Muscle layer of colon (tissue), 2 donors: ENCODE measurements around the gene PLGRKT.
"Not testable (repeated sequence)": the region's sequence is repeated elsewhere in the genome, so short reads cannot be mapped to it uniquely, and the experiment has no call there.

Experiments
- H3K27ac ChIP-seq: one replicate; pipeline ENCODE4 v1.7.0; 2013; ENCODE audit warnings: low read depth, mild to moderate bottlenecking, low read length, moderate library complexity
- H3K27me3 ChIP-seq, 2 donors: one replicate each; pipeline ENCODE4 v1.7.0; 2013; ENCODE audit warnings: low read length in 2 of 2, mild to moderate bottlenecking in 2 of 2; ENCODE audit not compliant: insufficient read depth in 2 of 2, control insufficient read depth in 1 of 2
- H3K36me3 ChIP-seq: one replicate; pipeline ENCODE4 v1.7.0; 2013; ENCODE audit warnings: mild to moderate bottlenecking, low read length; ENCODE audit not compliant: insufficient read depth
- H3K4me1 ChIP-seq: one replicate; pipeline ENCODE4 v1.7.0; 2013; ENCODE audit warnings: mild to moderate bottlenecking, low read length; ENCODE audit not compliant: insufficient read depth
- H3K4me3 ChIP-seq, 2 donors: one replicate each; pipeline ENCODE4 v1.7.0; 2013; ENCODE audit warnings: low read length in 2 of 2, low read depth in 1 of 2, mild to moderate bottlenecking in 1 of 2, moderate library complexity in 1 of 2
- H3K9ac ChIP-seq: one replicate; pipeline ENCODE4 v1.7.0; 2013; ENCODE audit warnings: low read length
- H3K9me3 ChIP-seq: one replicate; pipeline ENCODE4 v1.7.0; 2013; ENCODE audit warnings: mild to moderate bottlenecking, low read length
- donor health status: abdominal sarcoma.
- donor health status: Adenocarcinoma of cecum.

The PLGRKT gene

DNA sequence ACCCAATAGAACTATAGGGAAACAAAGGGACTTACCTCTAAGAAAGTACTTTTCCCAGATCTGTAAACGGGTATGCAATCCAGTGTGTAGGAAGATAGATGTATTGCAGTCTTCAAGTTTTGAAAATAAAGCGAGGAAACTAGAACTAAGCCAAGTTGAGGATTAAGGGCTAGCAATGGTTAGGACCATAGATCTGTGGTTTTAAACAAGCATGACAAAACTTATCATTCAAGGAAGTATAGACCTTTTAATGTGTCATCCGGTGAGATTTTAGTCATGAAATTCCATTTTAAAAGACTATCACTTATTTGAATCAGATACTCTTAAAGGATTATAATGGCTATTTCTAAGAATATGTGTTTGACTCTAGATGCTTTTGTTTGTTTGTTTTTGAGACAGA, 33.1 kb upstream of the PLGRKT start:
- H3K27me3 ChIP-seq: no peaks in the 10 kb centered on the region
- H3K4me1 ChIP-seq: peaks cover 6% of the 10 kb centered on the region
- H3K27ac ChIP-seq: no peak overlapping the region
- no peak overlapping the region for H3K9ac ChIP-seq
- H3K9me3 ChIP-seq: no peaks in the 10 kb centered on the region
- no peaks in the 10 kb centered on the region for H3K36me3 ChIP-seq
- no peak overlapping the region for H3K4me3 ChIP-seq

DNA sequence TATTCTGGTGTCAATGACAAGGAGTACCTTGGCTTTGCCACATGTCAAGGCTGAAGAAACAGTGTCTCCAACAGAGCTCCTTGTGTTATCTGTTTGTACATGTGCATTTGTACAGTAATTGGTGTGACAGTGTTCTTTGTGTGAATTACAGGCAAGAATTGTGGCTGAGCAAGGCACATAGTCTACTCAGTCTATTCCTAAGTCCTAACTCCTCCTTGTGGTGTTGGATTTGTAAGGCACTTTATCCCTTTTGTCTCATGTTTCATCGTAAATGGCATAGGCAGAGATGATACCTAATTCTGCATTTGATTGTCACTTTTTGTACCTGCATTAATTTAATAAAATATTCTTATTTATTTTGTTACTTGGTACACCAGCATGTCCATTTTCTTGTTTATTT, 32.4 kb upstream of the PLGRKT start:
- H3K9ac ChIP-seq: no peak overlapping the region
- H3K36me3 ChIP-seq: no peaks in the 10 kb centered on the region
- H3K9me3 ChIP-seq: no peaks in the 10 kb centered on the region
- peaks cover 6% of the 10 kb centered on the region for H3K4me1 ChIP-seq
- H3K27me3 ChIP-seq: no peaks in the 10 kb centered on the region
- no peak overlapping the region for H3K27ac ChIP-seq
- no peak overlapping the region for H3K4me3 ChIP-seq

DNA sequence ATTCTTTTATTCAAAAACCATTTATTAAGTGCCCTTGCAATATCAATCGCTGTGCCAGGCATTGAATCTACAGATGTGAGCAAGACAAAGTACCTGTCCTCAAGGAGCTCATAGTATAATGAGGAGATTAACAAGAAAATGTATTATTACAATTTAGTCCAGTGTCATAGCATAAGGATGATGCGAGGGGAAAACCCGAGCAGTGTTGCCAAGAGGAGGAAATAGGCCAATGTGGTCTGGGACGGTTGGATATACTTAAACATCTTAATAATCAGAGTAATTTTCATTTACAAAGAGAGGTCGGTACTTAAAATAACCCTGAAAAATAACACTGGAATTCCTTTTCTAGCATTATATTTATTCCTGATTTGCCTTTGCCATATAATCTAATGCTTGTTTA, 31.1 kb upstream of the PLGRKT start:
- Histone ChIP-seq H3K4me3 (no peak overlapping the region), H3K27ac (no peak overlapping the region), H3K36me3 (no peaks in the 10 kb centered on the region), H3K27me3 (no peaks in the 10 kb centered on the region), H3K4me1 (peaks cover 6% of the 10 kb centered on the region), H3K9me3 (no peaks in the 10 kb centered on the region), H3K9ac (no peak overlapping the region)

DNA sequence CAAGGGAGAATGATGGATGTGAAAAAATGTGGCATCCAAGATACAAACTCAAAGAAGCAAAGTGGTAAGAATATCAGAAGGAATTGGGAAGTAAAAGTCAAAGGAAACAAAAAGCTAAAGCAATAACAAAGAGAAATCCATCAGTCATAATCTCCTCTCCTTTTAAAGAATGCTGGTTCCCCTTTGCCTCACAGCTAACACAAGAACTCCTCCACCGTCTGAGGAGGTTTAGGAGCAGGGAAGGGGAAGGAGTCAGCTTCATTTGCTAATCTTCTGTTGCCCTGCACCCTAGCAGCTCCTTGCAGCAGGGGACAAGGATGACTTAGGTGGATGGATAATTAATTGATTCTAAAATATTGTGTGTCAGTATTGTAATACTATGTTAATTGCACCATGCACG, 29.0 kb upstream of the PLGRKT start:
- H3K4me3 ChIP-seq: no peak overlapping the region
- H3K27me3 ChIP-seq: no peaks in the 10 kb centered on the region
- H3K9me3 ChIP-seq: no peaks in the 10 kb centered on the region
- H3K4me1 ChIP-seq: peaks cover 6% of the 10 kb centered on the region
- no peak overlapping the region for H3K27ac ChIP-seq
- H3K36me3 ChIP-seq: no peaks in the 10 kb centered on the region
- no peak overlapping the region for H3K9ac ChIP-seq

DNA sequence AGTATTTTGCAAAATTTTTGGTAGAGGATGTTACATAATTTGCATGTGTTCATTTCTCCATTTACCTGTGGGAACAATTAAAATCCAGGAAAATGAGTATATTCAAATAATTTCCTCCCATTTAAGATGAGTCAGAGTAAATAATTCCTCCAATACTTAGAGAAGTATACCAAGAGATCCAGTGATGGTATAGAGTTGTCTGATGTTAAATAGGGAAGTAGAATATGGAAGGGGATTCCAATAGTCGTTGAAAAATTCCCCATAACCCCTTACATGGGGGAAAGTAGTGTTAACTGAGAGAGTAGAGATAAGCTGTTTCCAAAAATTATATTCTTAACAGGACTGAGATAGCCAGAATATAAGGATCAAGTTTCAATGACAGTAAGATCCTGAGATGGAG, 28.3 kb upstream of the PLGRKT start:
- Histone ChIP-seq H3K27me3 (no peaks in the 10 kb centered on the region), H3K9ac (no peak overlapping the region), H3K36me3 (no peaks in the 10 kb centered on the region), H3K4me1 (peaks cover 6% of the 10 kb centered on the region), H3K4me3 (no peak overlapping the region), H3K9me3 (no peaks in the 10 kb centered on the region), H3K27ac (no peak overlapping the region)

DNA sequence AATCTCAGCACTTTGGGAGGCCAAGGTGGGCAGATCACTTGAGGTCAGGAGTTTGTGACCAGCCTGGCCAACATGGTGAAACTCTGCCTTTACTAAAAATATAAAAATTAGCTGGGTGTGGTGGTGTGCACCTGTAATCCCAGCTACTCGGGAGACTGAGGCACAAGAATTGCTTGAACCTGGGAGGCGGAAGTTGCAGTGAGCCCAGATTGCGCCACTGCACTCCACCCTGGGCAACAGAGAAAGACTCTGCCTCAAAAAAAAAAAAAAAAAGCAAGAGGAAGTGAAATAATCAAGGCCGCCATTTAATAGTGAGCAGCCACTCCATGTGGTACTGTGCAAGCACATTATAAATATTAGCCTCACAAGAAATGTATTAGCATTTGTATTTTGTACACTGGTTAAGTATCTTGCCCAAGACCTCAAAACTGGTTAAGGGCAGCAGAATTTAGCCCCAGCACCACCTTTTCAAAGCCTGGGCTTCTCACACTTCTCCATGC, 27.2 kb upstream of the PLGRKT start:
- H3K27ac ChIP-seq, H3K9ac ChIP-seq, H3K4me3 ChIP-seq, H3K4me1 ChIP-seq, H3K36me3 ChIP-seq, H3K27me3 ChIP-seq, H3K9me3 ChIP-seq: not testable (repeated sequence)

DNA sequence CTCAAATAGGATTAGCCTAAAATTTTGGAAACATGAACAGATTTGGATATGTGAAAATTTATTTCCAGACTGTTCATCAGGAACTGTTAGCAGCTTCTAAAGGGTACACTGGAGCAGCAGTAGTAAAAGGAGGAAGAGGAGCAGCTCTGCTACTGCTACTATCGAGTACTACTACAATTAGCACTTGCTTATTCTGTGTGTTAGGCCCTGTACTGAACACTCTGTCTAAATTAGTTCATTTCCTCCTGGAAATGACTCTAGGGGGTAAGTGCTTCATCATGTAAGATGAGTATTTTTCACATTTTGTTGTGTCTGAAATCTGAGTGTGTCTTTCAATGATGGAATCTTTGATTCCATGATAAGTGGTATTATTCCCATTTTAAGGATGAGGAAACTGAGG, 22.4 kb upstream of the PLGRKT start:
- no peak overlapping the region for H3K9ac ChIP-seq
- H3K4me1 ChIP-seq: no peaks in the 10 kb centered on the region
- H3K4me3 ChIP-seq: no peak overlapping the region
- no peaks in the 10 kb centered on the region for H3K27me3 ChIP-seq
- H3K9me3 ChIP-seq: no peaks in the 10 kb centered on the region
- no peaks in the 10 kb centered on the region for H3K36me3 ChIP-seq
- H3K27ac ChIP-seq: no peak overlapping the region

DNA sequence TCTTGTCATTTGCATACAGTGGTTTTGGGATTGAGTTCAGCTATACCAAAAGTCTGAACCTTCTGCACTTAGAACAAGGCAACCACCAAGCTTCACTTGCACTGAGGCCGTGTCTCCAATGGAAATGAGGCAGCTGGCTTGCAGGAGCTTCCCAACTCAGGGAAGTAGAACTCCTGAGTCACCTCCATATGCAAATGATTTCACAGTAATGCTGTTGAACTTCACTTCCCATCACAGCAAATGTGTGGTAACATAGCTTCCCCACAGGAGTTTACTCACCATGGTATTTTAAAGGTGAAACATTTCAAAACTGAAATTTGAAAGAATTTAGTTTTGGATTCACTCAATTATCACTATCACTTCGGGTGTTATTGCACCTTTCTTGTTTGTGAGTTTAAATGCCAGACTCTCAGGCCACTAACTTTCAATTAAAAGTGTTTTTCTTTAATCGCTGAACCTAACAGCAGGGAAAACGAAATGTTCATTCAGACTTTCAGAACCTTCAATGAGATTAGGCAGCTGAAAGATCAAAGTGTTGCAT, 21.6 kb upstream of the PLGRKT start:
- no peak overlapping the region for H3K4me3 ChIP-seq

DNA sequence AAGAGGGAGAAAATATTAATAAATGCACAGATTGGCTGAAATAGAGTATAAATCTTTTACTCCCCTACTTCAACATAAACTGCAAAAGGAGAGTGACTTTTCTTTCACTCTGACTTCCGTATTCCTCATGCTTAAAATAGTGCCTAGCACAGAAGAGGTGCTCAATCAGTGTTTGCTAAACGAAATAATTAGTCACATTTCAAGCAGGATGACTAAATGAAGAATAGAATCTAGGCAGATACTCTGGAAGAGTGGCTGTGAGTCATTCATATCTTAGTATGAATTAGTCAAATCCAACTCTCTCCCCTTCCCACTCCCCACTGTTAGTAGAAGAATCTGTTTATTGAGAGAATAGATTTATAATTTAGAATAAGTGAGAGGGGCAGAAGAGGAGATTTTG, 17.5 kb upstream of the PLGRKT start:
- H3K27ac ChIP-seq: no peak overlapping the region
- H3K9me3 ChIP-seq: no peaks in the 10 kb centered on the region
- no peak overlapping the region for H3K9ac ChIP-seq
- no peaks in the 10 kb centered on the region for H3K36me3 ChIP-seq
- H3K4me1 ChIP-seq: no peaks in the 10 kb centered on the region
- no peaks in the 10 kb centered on the region for H3K27me3 ChIP-seq
- H3K4me3 ChIP-seq: no peak overlapping the region

More for the DNA sequence above, 21.6 kb upstream of the PLGRKT start:
- no peaks in the 10 kb centered on the region for H3K9me3 ChIP-seq
- no peaks in the 10 kb centered on the region for H3K27me3 ChIP-seq
- H3K9ac ChIP-seq: no peak overlapping the region
- H3K4me1 ChIP-seq: no peaks in the 10 kb centered on the region
- no peaks in the 10 kb centered on the region for H3K36me3 ChIP-seq
- no peak overlapping the region for H3K27ac ChIP-seq

DNA sequence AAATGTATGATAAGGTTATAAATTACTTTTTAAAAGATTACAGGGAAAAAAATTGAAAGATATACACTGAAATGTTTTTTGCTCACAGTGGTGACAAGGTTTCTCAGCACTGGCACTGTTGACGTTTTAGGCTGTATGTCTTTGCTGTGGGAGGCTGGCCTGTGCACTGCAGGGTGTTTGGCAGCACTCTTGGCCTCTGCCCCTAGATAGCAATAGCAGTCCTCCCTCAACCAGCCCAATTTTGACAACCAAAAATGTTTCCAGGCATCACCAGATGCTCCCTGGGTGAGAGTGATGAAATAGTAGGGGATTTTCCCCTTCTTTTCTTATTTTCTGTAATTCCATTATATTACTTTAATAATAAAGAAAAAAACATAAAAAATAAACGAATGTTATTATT, 15.9 kb upstream of the PLGRKT start:
- Histone ChIP-seq H3K36me3 (no peaks in the 10 kb centered on the region), H3K27ac (no peak overlapping the region), H3K4me3 (no peak overlapping the region), H3K27me3 (no peaks in the 10 kb centered on the region), H3K9ac (no peak overlapping the region), H3K9me3 (no peaks in the 10 kb centered on the region), H3K4me1 (no peaks in the 10 kb centered on the region)

DNA sequence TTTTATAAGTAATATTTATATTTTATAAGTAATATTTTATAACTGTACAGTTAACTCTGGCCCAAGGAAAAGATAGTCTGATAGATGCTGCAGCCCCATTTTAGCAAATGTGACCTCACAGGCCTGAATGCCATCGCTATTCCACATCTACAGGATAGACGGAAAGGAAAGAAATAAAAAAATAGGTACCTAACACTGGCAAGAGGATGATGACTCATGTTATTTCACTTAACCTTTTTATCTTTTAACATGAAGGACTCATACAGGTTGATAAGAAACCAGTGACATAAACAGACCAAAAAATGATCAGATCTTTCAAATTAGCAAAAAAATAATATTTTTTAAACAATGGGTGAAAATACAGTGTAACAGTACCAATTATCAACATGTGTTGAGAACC, 15.3 kb upstream of the PLGRKT start:
- Histone ChIP-seq H3K9ac (no peak overlapping the region), H3K4me1 (no peaks in the 10 kb centered on the region), H3K27ac (no peak overlapping the region), H3K27me3 (no peaks in the 10 kb centered on the region), H3K36me3 (no peaks in the 10 kb centered on the region), H3K4me3 (no peak overlapping the region), H3K9me3 (no peaks in the 10 kb centered on the region)

DNA sequence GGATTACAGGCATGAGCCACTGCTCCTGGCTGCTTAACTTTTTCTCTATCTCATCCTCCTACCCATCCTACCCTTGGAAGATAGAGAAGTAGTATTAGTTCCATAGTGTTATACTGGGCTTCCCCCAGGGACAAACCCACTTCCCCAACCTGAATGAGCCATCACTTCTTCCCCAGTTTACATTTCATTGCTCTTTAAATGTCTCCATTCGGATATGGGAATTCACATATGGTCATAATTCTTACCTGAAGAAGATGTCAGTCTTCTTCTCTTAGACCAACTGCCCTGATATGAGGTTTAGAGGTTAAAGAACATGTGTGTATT, 14.5 kb upstream of the PLGRKT start:
- Histone ChIP-seq H3K27me3 (no peaks in the 10 kb centered on the region), H3K4me1 (no peaks in the 10 kb centered on the region), H3K9me3 (no peaks in the 10 kb centered on the region), H3K27ac (no peak overlapping the region), H3K9ac (no peak overlapping the region), H3K36me3 (no peaks in the 10 kb centered on the region), H3K4me3 (no peak overlapping the region)
